Heart right ventricle (tissue), 16 donors: ENCODE data around the gene ZBTB49. TPM values are rescaled to one million over a fixed set of nuclear protein-coding genes. Genes with fewer than 3 reads are reported as not detected.

ENCODE experiments used
- ATAC-seq, 8 donors: fragments of 200-7000 bp; cut with Tn5 transposase; one replicate each; pipeline ENCODE4 v1.9.1; 2020; ENCODE audit warnings: mild to moderate bottlenecking in 8 of 8, moderate library complexity in 8 of 8, moderate number of reproducible peaks in 1 of 8
- DNase-seq, 2 donors: peaks; one replicate each; pipeline ENCODE4 v3.0.0-alpha.2; 2020
- H3K27ac ChIP-seq, 10 donors: fragments of 200-600 bp; sonication (generic) in 2 of 10; one replicate each; pipeline versions ENCODE4 v1.5.0 to v1.8.0; 2020 to 2022; ENCODE audit warnings: mild to moderate bottlenecking in 3 of 10
- H3K27me3 ChIP-seq, 7 donors: fragments of 200-600 bp; one replicate each; pipeline ENCODE4 v1.8.0; 2021 to 2022; ENCODE audit warnings: mild to moderate bottlenecking in 2 of 7
- H3K36me3 ChIP-seq, 9 donors: fragments of 200-600 bp; sonication (generic) in 1 of 9; one replicate each; pipeline versions ENCODE4 v1.5.0 to v1.8.0; 2020 to 2022; ENCODE audit warnings: mild to moderate bottlenecking in 2 of 9
- H3K4me1 ChIP-seq, 9 donors: fragments of 200-600 bp; sonication (generic) in 1 of 9; one replicate each; pipeline versions ENCODE4 v1.5.0 to v1.8.0; 2020 to 2022; ENCODE audit warnings: mild to moderate bottlenecking in 4 of 9
- H3K4me3 ChIP-seq, 10 donors: fragments of 200-600 bp; sonication (generic) in 2 of 10; one replicate each; pipeline versions ENCODE4 v1.5.0 to v1.8.0; 2020 to 2022; ENCODE audit warnings: mild to moderate bottlenecking in 7 of 10, moderate library complexity in 2 of 10
- H3K9me3 ChIP-seq, 11 donors: fragments of 200-600 bp in 10 of 11; sonication (generic) in 2 of 11; one replicate each; pipeline versions ENCODE4 v1.5.0 to v1.8.0; 2013 to 2022; ENCODE audit warnings: mild to moderate bottlenecking in 2 of 11, control low read depth in 1 of 11, moderate library complexity in 1 of 11
- WGBS, 2 donors: extraction: QIAGEN DNeasy Blood & Tissue Kit; methylation state at CpG; one replicate each; pipeline ENCODE4 v1.1.7; 2013; ENCODE audit warnings: inconsistent platforms in 1 of 2; 5-methylcytosine and 5-hydroxymethylcytosine counted together
- intact Hi-C, 10 donors: fragments of 100-400 bp; cut with DNase I; formaldehyde crosslinking; loops; one replicate each; pipeline versions ENCODE4 v1.11.1 to v1.14.2; 2022
- polyA plus RNA-seq, 2 donors: library from polyadenylated mRNA; stranded (reverse); fragments of 200-250 nt; gene quantifications; one replicate each; pipeline ENCODE4 v1.2.3, GENCODE V29; 2013
- total RNA-seq, 10 donors: library from RNA; stranded (reverse); fragmentation: NEBNext Ultra II Directional in 3 of 10; extraction: Animal tissue kit (Norgen Biotek cat#: 25700) in 3 of 10; gene quantifications; one replicate each; pipeline versions ENCODE4 v1.2.1 to v1.2.4, GENCODE V29; 2021 to 2023
- TF ChIP-seq, protein P1 (sequence below), 9 donors: fragments of 200-600 bp; sonication (generic) in 2 of 9; IDR thresholded peaks; one replicate each; pipeline versions ENCODE4 v1.5.0 to v1.8.0; 2021 to 2022; ENCODE audit warnings: antibody characterized with exemption in 9 of 9, mild to moderate bottlenecking in 5 of 9, moderate library complexity in 1 of 9
- donor health status: Arrhythmogenic right ventricular cardiomyopathy.
- donor health status: ischemic (EF 13 %, LVEDD 7.1; RV severe dilation, severe dysfunction).
- donor health status: healthy with polysubstance abuse.
- donor health status: DM: no; HTN: yes; CAD: no.
- donor health status: DM: no; HTN: no; CAD: no.
- donor health status: ischemic (EF 25% LVEDD 6.9; RV normal size, moderate dysfunction).
- donor health status: ischemic (EF 25% LVEDD 5.7; RV mildly dilated, moderate dysfunction).
- donor health status: healthy.
- donor health status: DM: yes; HTN: yes; CAD: no.
- donor health status: Ischemic cardiomyopathy.
- donor health status: ischemic (EF 35%, LVEDD 5.7; RV mildly dilated, moderate dysfunction).
- donor health status: nonischemic (EF 11% LVEDD 7.7; RV severe dilation, severe dysfunction).
- donor health status: DM: yes; HTN: yes; CAD: no.
- donor health status: PGD.
- donor health status: ischemic (EF 29% LVEDD 5.4; RV normal size, mild dysfunction).
- donor health status: nonischemic (EF 23%, LVEDD 6.1; RV moderate dilation, normal function).

ZBTB49 gene
- total and polyA plus RNA-seq, 12 donors: 2.1 to 6.0 (median 4.3) TPM

DNA sequence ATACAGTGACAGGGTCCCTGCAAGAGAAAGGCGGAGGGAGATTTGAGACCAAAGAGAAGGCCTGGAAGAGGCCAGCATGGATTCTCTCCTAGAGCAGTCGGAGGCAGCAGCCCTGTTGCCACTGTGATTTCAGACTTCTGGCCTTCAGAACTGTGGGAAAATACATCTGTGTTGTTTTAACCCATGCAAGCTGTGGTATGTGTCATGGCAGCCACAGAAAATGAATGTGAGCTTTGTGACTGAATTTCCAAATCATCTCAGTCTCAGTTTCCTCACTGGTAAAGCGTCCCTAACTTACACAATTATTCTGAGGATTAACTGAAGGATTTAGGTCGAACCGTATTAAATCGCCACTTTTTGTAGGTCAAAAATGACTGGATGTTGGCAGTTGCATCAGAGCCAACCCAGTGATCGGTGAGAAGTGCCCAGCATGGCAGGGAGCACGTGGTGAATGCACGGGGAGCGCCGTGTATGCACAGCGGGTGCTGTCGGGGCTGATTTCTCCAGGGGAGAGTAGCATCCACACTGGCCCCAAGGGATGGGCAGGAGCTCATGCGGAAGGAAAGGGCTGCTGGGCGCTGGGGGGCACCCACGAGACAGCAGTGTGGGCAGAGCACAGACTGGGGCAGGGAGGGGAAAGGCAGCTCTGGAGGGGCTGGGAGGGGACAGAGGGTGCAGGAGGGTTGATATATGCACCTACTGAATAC lies 73.1 kb downstream of the ZBTB49 start:
- Histone ChIP-seq H3K4me3 (no peak overlapping the region), H3K27me3 (peaks cover 0 to 50% (median 12%) of the 10 kb centered on the region in 7 donors), H3K4me1 (no peaks in the 10 kb centered on the region), H3K9me3 (peaks cover 0 to 13% (median 0%) of the 10 kb centered on the region in 11 donors), H3K36me3 (no peaks in the 10 kb centered on the region), H3K27ac (no peak overlapping the region)
- intact Hi-C loops: no loop called here
- DNase-seq (no peak), ATAC-seq (peak in 1 of 8 donors; percentile 44)
- 70 to 77% methylated on average over 16 of the region's 16 CpGs for WGBS, 2 donors
- TF ChIP-seq, protein P1, sequence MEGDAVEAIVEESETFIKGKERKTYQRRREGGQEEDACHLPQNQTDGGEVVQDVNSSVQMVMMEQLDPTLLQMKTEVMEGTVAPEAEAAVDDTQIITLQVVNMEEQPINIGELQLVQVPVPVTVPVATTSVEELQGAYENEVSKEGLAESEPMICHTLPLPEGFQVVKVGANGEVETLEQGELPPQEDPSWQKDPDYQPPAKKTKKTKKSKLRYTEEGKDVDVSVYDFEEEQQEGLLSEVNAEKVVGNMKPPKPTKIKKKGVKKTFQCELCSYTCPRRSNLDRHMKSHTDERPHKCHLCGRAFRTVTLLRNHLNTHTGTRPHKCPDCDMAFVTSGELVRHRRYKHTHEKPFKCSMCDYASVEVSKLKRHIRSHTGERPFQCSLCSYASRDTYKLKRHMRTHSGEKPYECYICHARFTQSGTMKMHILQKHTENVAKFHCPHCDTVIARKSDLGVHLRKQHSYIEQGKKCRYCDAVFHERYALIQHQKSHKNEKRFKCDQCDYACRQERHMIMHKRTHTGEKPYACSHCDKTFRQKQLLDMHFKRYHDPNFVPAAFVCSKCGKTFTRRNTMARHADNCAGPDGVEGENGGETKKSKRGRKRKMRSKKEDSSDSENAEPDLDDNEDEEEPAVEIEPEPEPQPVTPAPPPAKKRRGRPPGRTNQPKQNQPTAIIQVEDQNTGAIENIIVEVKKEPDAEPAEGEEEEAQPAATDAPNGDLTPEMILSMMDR (IDR thresholded peaks at IDR 0.05): no peak

DNA sequence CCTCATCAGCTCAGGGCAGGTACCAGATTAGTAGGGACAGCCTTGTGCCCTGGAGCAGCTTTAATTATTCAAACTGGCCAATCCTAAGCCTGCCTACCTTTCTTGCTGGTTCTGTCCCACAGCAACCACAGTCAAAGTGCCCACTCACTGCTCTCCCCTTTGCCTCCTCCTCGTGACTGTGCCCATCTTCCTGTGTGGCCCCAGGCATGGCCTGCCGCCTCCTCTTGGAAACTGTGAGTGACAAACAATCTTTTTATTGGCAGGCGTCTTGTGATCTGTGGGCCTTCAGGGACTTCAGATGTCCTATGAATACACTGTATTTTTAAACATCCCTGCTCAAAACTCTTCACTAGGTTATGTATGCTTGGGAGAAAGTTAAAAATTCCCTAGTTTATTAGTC lies 74.0 kb downstream of the ZBTB49 start:
- 71 to 75% methylated on average over 3 of the region's 3 CpGs for WGBS, 2 donors
- peaks cover 0 to 13% (median 0%) of the 10 kb centered on the region in 11 donors for H3K9me3 ChIP-seq
- DNase-seq (no peak), ATAC-seq (no peak)
- TF ChIP-seq, protein P1 (IDR thresholded peaks at IDR 0.05): no peak
- no peak overlapping the region for H3K4me3 ChIP-seq
- no peak overlapping the region for H3K27ac ChIP-seq
- H3K27me3 ChIP-seq: peaks cover 0 to 40% (median 4%) of the 10 kb centered on the region in 7 donors
- H3K4me1 ChIP-seq: no peaks in the 10 kb centered on the region
- H3K36me3 ChIP-seq: no peaks in the 10 kb centered on the region
- intact Hi-C loops: no loop called here

DNA sequence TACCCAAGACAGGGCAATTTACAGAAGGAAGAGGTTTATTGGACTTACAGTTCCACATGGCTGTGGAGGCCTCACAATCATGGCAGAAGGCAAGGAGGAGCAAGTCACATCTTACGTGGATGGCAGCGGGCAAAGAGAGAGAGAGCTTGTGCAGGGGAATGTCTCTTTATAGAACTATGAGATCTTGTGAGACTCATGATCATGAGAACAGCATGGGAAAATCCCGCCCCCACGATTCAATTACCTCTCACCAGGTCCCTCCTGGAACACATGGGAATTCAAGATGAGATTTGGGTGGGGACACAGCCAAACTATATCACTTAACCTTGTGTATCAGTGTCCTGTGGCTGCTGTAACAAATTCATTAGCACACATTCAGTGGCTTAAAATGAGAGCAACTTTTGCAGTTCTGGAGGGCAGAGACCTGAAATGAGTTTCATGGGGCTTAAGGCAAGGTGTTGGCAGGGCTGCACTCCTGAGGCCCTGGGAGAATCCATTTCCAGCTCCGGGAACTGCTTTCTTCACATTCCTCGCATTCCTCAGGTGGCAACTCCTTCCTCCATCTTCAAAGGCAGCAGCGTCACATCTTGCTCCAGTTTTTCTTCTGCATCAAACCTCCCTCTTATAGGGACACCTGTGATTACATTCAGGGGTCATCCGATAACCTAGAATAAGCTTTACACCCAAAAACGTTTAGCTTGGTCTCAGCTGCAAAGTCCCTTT lies 74.6 kb downstream of the ZBTB49 start:
- no peak for DNase-seq
- Histone ChIP-seq H3K27me3 (peaks cover 0 to 36% (median under 1%) of the 10 kb centered on the region in 7 donors), H3K27ac (no peak overlapping the region), H3K4me1 (no peaks in the 10 kb centered on the region), H3K4me3 (no peak overlapping the region), H3K36me3 (no peaks in the 10 kb centered on the region), H3K9me3 (peaks cover 0 to 13% (median 0%) of the 10 kb centered on the region in 11 donors)
- TF ChIP-seq, protein P1 (IDR thresholded peaks at IDR 0.05): no peak
- intact Hi-C loops: no loop called here
- 78% methylated on average over 9 of the region's 9 CpGs for WGBS, 2 donors
- no peak for ATAC-seq

DNA sequence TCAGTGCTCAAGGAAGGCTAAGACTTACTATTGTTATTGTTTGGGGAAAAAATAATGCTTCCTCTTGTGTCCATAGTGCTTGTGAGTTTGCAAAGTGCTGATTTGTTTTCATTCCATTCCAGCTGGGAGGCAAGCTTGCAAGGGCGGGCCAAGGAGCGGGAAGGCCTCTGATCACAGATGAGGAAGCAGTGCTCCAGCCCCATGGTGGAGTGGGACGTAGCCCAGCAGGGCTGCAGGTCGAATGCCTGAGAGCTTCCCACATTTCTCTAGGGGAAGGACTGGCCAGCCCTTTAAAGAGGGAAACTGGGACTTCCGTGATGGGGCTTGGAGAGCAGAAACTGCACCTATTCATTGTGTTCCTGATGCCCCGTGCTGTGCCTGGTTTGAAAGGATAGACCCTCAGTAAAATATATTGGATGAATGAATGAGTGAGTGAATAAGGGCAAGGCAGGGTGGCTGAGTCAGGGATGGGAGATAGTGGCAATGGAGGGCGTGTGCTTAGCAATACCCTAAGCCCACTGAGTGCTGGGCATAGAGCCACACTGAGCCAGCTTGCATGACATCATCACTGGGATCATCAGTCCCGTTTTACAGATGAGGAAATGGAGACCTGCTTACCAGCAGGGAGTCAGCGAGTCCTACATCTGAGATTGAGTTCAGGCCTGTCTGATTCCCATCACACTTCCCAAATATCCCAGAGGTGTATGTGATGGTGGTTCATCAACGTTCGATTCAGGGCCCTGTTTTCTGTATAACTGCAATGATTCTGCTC lies 78.9 kb downstream of the ZBTB49 start:
- H3K4me1 ChIP-seq: no peaks in the 10 kb centered on the region

More for the DNA sequence above, 78.9 kb downstream of the ZBTB49 start:
- Histone ChIP-seq H3K27me3 (peaks cover 0 to 14% (median 0%) of the 10 kb centered on the region in 7 donors), H3K4me3 (no peak overlapping the region), H3K9me3 (peaks cover 0 to 13% (median 0%) of the 10 kb centered on the region in 11 donors), H3K27ac (no peak overlapping the region), H3K36me3 (no peaks in the 10 kb centered on the region)
- intact Hi-C loops: no loop called here
- WGBS, 2 donors: 67 to 71% methylated on average over 11 of the region's 11 CpGs
- ATAC-seq (no peak), DNase-seq (no peak)
- TF ChIP-seq, protein P1 (IDR thresholded peaks at IDR 0.05): no peak
